CD14-positive monocyte (primary cell): ENCODE measurements around the gene S100P. TPM values are rescaled to one million over a fixed set of nuclear protein-coding genes. Genes with fewer than 3 reads are reported as not detected.

Experiments
- DNase-seq, 3 donors: peaks; one replicate each; pipeline ENCODE4 v3.0.0-alpha.2; 2011 to 2022
- H2AFZ ChIP-seq: 2 replicates; pipeline ENCODE4 v1.6.0; 2012; ENCODE audit warnings: mild to moderate bottlenecking, low read depth, low read length, inconsistent platforms; ENCODE audit not compliant: insufficient read depth, poor library complexity, severe bottlenecking
- H3K27ac ChIP-seq, 2 donors: 1 replicate in 1 of 2; 2 replicates in 1 of 2; pipeline ENCODE4 v1.5.1; 2012 to 2013; ENCODE audit warnings: low read length in 2 of 2, control low read depth in 1 of 2, inconsistent platforms in 1 of 2, low read depth in 1 of 2, mild to moderate bottlenecking in 1 of 2
- H3K27me3 ChIP-seq, 2 donors: one replicate each; pipeline versions ENCODE4 v1.6.0 to v1.6.1; 2011 to 2013; ENCODE audit warnings: low read length in 2 of 2; ENCODE audit not compliant: control insufficient read depth in 2 of 2, insufficient read depth in 2 of 2
- H3K36me3 ChIP-seq, 2 donors: replicated peaks in 1 of 2; 1 replicate in 1 of 2; 2 replicates in 1 of 2; pipeline versions ENCODE4 v1.5.1 to v1.6.1; 2012 to 2013; ENCODE audit warnings: low read length in 2 of 2, control low read depth in 1 of 2, inconsistent platforms in 1 of 2, mild to moderate bottlenecking in 1 of 2; ENCODE audit not compliant: insufficient read depth in 2 of 2, control insufficient read depth in 1 of 2
- H3K4me1 ChIP-seq, 2 donors: 1 replicate in 1 of 2; 2 replicates in 1 of 2; pipeline versions ENCODE4 v1.5.1 to v1.6.1; 2012 to 2013; ENCODE audit warnings: low read length in 2 of 2, control low read depth in 1 of 2, inconsistent platforms in 1 of 2, mild to moderate bottlenecking in 1 of 2, moderate library complexity in 1 of 2; ENCODE audit not compliant: insufficient read depth in 2 of 2, control insufficient read depth in 1 of 2
- H3K4me2 ChIP-seq: replicated peaks from 2 replicates; pipeline ENCODE3; 2012; ENCODE audit warnings: low read length, moderate library complexity, mild to moderate bottlenecking; ENCODE audit not compliant: poor library complexity, severe bottlenecking; ENCODE audit errors: extremely low read depth
- H3K4me3 ChIP-seq, 3 experiments: fragments of 200-600 bp in 1 of 3; sonication (generic) in 1 of 3; replicated peaks in 1 of 3; 1 replicate in 2 of 3; 2 replicates in 1 of 3; pipeline ENCODE4 v1.5.1; 2011 to 2013; ENCODE audit warnings: low read length in 3 of 3, mild to moderate bottlenecking in 3 of 3, control low read depth in 2 of 3, low read depth in 2 of 3, inconsistent platforms in 1 of 3, moderate library complexity in 1 of 3
- H3K79me2 ChIP-seq: 2 replicates; pipeline ENCODE4 v1.6.0; 2012; ENCODE audit warnings: mild to moderate bottlenecking, control low read depth, inconsistent platforms, low read length, moderate library complexity; ENCODE audit not compliant: insufficient read depth
- H3K9ac ChIP-seq: 2 replicates; pipeline ENCODE4 v1.6.0; 2017; ENCODE audit warnings: low read length, mild to moderate bottlenecking; ENCODE audit not compliant: insufficient read depth, poor library complexity, severe bottlenecking
- H3K9me3 ChIP-seq, 2 donors: replicated peaks in 1 of 2; 1 replicate in 1 of 2; 2 replicates in 1 of 2; pipeline versions ENCODE4 v1.5.1 to v1.6.1; 2012 to 2013; ENCODE audit warnings: low read length in 2 of 2, control low read depth in 1 of 2; ENCODE audit not compliant: control insufficient read depth in 1 of 2, insufficient read depth in 1 of 2
- H4K20me1 ChIP-seq: 2 replicates; pipeline ENCODE4 v1.6.0; 2012; ENCODE audit warnings: mild to moderate bottlenecking, low read length, control low read depth, moderate library complexity; ENCODE audit not compliant: insufficient read depth
- H3K27ac Mint-ChIP-seq, 7 donors: one replicate each; pipeline ENCODE4 v1.8.0; 2020; ENCODE audit warnings: mild to moderate bottlenecking in 7 of 7, mixed read lengths in 7 of 7, moderate library complexity in 6 of 7, inconsistent platforms in 2 of 7
- H3K27me3 Mint-ChIP-seq, 3 donors: one replicate each; pipeline ENCODE4 v1.8.0; 2021 to 2022; ENCODE audit warnings: low read depth in 3 of 3, mild to moderate bottlenecking in 3 of 3, mixed read lengths in 3 of 3, moderate library complexity in 3 of 3, inconsistent platforms in 1 of 3
- H3K36me3 Mint-ChIP-seq, 2 donors: one replicate each; pipeline ENCODE4 v1.8.0; 2020; ENCODE audit warnings: mixed read lengths in 2 of 2, inconsistent platforms in 1 of 2, mild to moderate bottlenecking in 1 of 2
- H3K4me1 Mint-ChIP-seq: one replicate; pipeline ENCODE4 v1.8.0; 2020; ENCODE audit warnings: mild to moderate bottlenecking, mixed read lengths
- H3K4me3 Mint-ChIP-seq, 2 donors: one replicate each; pipeline ENCODE4 v1.8.0; 2020; ENCODE audit warnings: mild to moderate bottlenecking in 2 of 2, mixed read lengths in 2 of 2, moderate library complexity in 1 of 2
- H3K9me3 Mint-ChIP-seq, 7 donors: one replicate each; pipeline ENCODE4 v1.8.0; 2020 to 2022; ENCODE audit warnings: mixed read lengths in 7 of 7, mild to moderate bottlenecking in 6 of 7, moderate library complexity in 6 of 7, inconsistent platforms in 2 of 7
- WGBS: methylation state at CpG from one replicate; pipeline ENCODE4 v1.1.5; 2013; ENCODE audit warnings: missing lambda C conversion rate; ENCODE audit not compliant: insufficient coverage; 5-methylcytosine and 5-hydroxymethylcytosine counted together
- intact Hi-C, 2 donors: fragments of 100-400 bp; cut with micrococcal nuclease; formaldehyde crosslinking; loops; one replicate each; pipeline versions ENCODE4 v1.15.0 to v1.15.1; 2023
- polyA plus RNA-seq, 3 donors: library from polyadenylated mRNA; depleted of rRNA in 1 of 3; unstranded in 2 of 3; stranded (reverse) in 1 of 3; fragments of 300-500 nt in 2 of 3; fragments of >200 nt in 1 of 3; fragmentation: Illumina TruSeq in 2 of 3; gene quantifications; 1 replicate in 2 of 3; 2 replicates in 1 of 3; pipeline ENCODE4 v1.2.3, GENCODE V29; 2012 to 2021
- TF ChIP-seq, protein P1 (sequence below): fragments of 200-600 bp; IDR thresholded peaks from one replicate; pipeline ENCODE4 v1.8.0; 2022; ENCODE audit warnings: antibody characterized with exemption, mild to moderate bottlenecking

The S100P gene
- polyA plus RNA-seq, 3 donors = 13.6 to 71.2 (median 29.3) TPM

DNA sequence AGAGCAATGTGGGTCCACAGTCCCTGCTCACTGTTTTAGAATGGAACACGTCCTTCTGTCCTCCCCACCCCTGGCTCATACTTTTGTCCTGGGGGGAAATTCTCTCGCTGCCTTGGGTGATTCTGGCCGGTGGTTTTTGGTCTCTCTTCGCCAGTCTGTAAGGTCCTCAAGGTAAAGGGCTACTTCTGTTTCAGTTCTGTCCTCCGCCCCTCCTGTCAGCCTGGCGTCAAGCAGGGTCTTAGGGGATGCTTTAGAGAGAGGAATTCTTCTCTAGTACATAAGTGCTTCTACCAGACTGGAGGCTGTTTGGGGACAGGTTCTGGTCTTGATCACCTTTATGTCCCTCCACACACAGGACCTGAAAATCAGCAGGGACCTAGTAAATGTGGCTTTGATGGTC, 16.6 kb downstream of the S100P start:
- H3K4me3 Mint-ChIP-seq = peak overlapping the region; percentile 99 to 100
- peak overlapping the region in 6 of 7 donors; percentile 30 to 99 (median 97) for H3K27ac Mint-ChIP-seq
- TF ChIP-seq, protein P1, sequence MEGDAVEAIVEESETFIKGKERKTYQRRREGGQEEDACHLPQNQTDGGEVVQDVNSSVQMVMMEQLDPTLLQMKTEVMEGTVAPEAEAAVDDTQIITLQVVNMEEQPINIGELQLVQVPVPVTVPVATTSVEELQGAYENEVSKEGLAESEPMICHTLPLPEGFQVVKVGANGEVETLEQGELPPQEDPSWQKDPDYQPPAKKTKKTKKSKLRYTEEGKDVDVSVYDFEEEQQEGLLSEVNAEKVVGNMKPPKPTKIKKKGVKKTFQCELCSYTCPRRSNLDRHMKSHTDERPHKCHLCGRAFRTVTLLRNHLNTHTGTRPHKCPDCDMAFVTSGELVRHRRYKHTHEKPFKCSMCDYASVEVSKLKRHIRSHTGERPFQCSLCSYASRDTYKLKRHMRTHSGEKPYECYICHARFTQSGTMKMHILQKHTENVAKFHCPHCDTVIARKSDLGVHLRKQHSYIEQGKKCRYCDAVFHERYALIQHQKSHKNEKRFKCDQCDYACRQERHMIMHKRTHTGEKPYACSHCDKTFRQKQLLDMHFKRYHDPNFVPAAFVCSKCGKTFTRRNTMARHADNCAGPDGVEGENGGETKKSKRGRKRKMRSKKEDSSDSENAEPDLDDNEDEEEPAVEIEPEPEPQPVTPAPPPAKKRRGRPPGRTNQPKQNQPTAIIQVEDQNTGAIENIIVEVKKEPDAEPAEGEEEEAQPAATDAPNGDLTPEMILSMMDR = no peak
- H3K9me3 Mint-ChIP-seq = peaks cover 0 to 10% (median 0%) of the 10 kb centered on the region in 7 donors
- H3K27me3 ChIP-seq = no peaks in the 10 kb centered on the region
- H3K9ac ChIP-seq = peak overlapping the region; percentile 82
- H3K9me3 ChIP-seq = no peaks in the 10 kb centered on the region
- H4K20me1 ChIP-seq = peaks cover 18% of the 10 kb centered on the region
- peak overlapping the region; percentile 92 for H2AFZ ChIP-seq
- peaks cover 40 to 46% of the 10 kb centered on the region in 2 donors for H3K4me1 ChIP-seq
- peak overlapping the region; percentile 91 for H3K4me2 ChIP-seq
- peaks cover 0 to 28% of the 10 kb centered on the region in 2 donors for H3K36me3 ChIP-seq
- peaks cover 17 to 20% of the 10 kb centered on the region in 2 donors for H3K36me3 Mint-ChIP-seq
- no peak for DNase-seq
- peak overlapping the region in 1 of 2 donors; percentile 91 for H3K27ac ChIP-seq
- peaks cover 40% of the 10 kb centered on the region for H3K79me2 ChIP-seq
- peak overlapping the region; percentile 75 to 85 (median 82) for H3K4me3 ChIP-seq
- intact Hi-C loops = loop anchor here in 1 of 2 donors (1.0 to 10.0 kb wide), 2 partner anchors 37 to 335 kb away; partner anchors contain the start of gene TADA2B
- peaks cover 47% of the 10 kb centered on the region for H3K4me1 Mint-ChIP-seq
- H3K27me3 Mint-ChIP-seq = peaks cover 0 to 4% (median 2%) of the 10 kb centered on the region in 3 donors
- WGBS = 20% methylated on average over 1 of the region's 6 CpGs

DNA sequence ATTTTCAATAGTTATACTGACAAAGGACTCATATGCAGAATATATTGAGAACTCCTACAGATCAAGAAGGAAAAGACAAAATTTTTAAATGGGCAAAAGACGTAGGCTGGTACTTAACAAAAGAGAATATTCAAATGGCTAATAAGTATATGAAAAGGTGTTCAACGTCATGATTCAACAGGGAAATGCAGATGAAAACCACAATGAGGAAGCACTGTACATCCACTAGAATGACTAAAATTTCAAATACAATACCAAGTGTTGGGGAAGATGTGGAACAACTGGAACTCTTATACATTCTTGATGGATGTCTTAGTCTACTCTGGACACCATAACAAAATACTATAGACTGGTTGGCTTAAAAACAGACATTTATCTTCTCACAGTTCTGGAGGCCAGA, 17.3 kb downstream of the S100P start:
- Mint-ChIP-seq H3K9me3 (peaks cover 0 to 10% (median 0%) of the 10 kb centered on the region in 7 donors), H3K4me3 (no peak overlapping the region), H3K4me1 (peaks cover 48% of the 10 kb centered on the region), H3K27me3 (peaks cover 0 to 4% (median 2%) of the 10 kb centered on the region in 3 donors), H3K36me3 (peaks cover 13 to 16% of the 10 kb centered on the region in 2 donors), H3K27ac (peak overlapping the region in 1 of 7 donors; percentile 51)
- Histone ChIP-seq H3K36me3 (peaks cover 0 to 21% of the 10 kb centered on the region in 2 donors), H4K20me1 (peaks cover 11% of the 10 kb centered on the region), H3K27ac (no peak overlapping the region), H3K9me3 (no peaks in the 10 kb centered on the region), H3K79me2 (peaks cover 33% of the 10 kb centered on the region), H3K27me3 (no peaks in the 10 kb centered on the region), H3K4me1 (peaks cover 45 to 51% of the 10 kb centered on the region in 2 donors), H2AFZ (no peak overlapping the region), H3K4me2 (no peak overlapping the region), H3K9ac (no peak overlapping the region), H3K4me3 (no peak overlapping the region)
- TF ChIP-seq, protein P1 = no peak
- DNase-seq = peak in 2 of 3 donors; percentile 47 to 64
- intact Hi-C loops = loop anchor here in 1 of 2 donors (1.0 to 10.0 kb wide), 2 partner anchors 38 to 334 kb away; partner anchors contain the start of gene TADA2B
- WGBS = no CpG with 5 or more reads among the region's 2 CpGs
